SKM-1 (cell line): ENCODE results near the gene FAHD2A.
"Not testable (repeated sequence)": the region's sequence is repeated elsewhere in the genome, so short reads cannot be mapped to it uniquely, and the experiment has no call there.

Experiments used
- DNase-seq: peaks from one replicate; lab custom pipeline; 2025; ENCODE audit not compliant: unreplicated experiment; lab: John Stamatoyannopoulos, UW

Gene FAHD2A

GRCh38 chr2:95433973-95434372 is 31.5 kb downstream of the FAHD2A start:
- DNase-seq: not testable (repeated sequence)

GRCh38 chr2:95434507-95435076 is 32.1 kb downstream of the FAHD2A start:
- not testable (repeated sequence) for DNase-seq

GRCh38 chr2:95435162-95435871 is 32.8 kb downstream of the FAHD2A start:
- not testable (repeated sequence) for DNase-seq

- DNase-seq: not testable (repeated sequence)
These were observed 33.3 kb downstream of the FAHD2A start for GRCh38 chr2:95435872-95436209.

- DNase-seq: not testable (repeated sequence)
These were observed 40.1 kb downstream of the FAHD2A start for GRCh38 chr2:95442474-95443099.

- DNase-seq: not testable (repeated sequence)
These were observed 42.8 kb downstream of the FAHD2A start for GRCh38 chr2:95445317-95445716.

- DNase-seq: not testable (repeated sequence)
These were observed 60.8 kb downstream of the FAHD2A start for GRCh38 chr2:95463292-95463691.
